HAP-1 (cell line): ENCODE results near the gene ZFPM1.

Experiments
- DNase-seq, 2 experiments: peaks; one replicate each; pipeline ENCODE4 v3.0.0-alpha.2; 2016 to 2020; ENCODE audit warnings: low spot score in 2 of 2
- H3K27me3 ChIP-seq: fragments of 250-450 bp; sonication (Bioruptor Pico); 2 replicates; pipeline ENCODE4 v1.5.1; 2020; ENCODE audit warnings: low read depth, mild to moderate bottlenecking, moderate library complexity
- H3K36me3 ChIP-seq: fragments of 250-450 bp; sonication (Bioruptor Pico); replicated peaks from 2 replicates; pipeline ENCODE4 v1.5.1; 2020; ENCODE audit warnings: mild to moderate bottlenecking
- H3K4me1 ChIP-seq: fragments of 250-450 bp; sonication (Bioruptor Pico); 2 replicates; pipeline ENCODE4 v1.5.1; 2020; ENCODE audit warnings: mild to moderate bottlenecking
- H3K4me3 ChIP-seq: fragments of 250-450 bp; sonication (Bioruptor Pico); 2 replicates; pipeline ENCODE4 v1.5.1; 2020; ENCODE audit warnings: mild to moderate bottlenecking, moderate library complexity
- H3K9me3 ChIP-seq: fragments of 250-450 bp; sonication (Bioruptor Pico); 2 replicates; pipeline ENCODE4 v1.5.1; 2020; ENCODE audit warnings: mild to moderate bottlenecking, moderate library complexity
- in situ Hi-C: fragments of 300-500 bp; cut with MboI; formaldehyde crosslinking; loops from 3 replicates; pipeline ENCODE4 v1.14.3; 2020; ENCODE audit warnings: low sequenced_read_pairs, inconsistent platforms, mixed read lengths

The ZFPM1 gene

GRCh38 chr16:88497561-88498462, 44.7 kb downstream of the ZFPM1 start:
- Histone ChIP-seq H3K27me3 (no peaks in the 10 kb centered on the region), H3K4me3 (no peak overlapping the region), H3K4me1 (no peaks in the 10 kb centered on the region), H3K9me3 (no peaks in the 10 kb centered on the region), H3K36me3 (no peaks in the 10 kb centered on the region)
- no peak for DNase-seq
- in situ Hi-C loops: no loop called here

DNA sequence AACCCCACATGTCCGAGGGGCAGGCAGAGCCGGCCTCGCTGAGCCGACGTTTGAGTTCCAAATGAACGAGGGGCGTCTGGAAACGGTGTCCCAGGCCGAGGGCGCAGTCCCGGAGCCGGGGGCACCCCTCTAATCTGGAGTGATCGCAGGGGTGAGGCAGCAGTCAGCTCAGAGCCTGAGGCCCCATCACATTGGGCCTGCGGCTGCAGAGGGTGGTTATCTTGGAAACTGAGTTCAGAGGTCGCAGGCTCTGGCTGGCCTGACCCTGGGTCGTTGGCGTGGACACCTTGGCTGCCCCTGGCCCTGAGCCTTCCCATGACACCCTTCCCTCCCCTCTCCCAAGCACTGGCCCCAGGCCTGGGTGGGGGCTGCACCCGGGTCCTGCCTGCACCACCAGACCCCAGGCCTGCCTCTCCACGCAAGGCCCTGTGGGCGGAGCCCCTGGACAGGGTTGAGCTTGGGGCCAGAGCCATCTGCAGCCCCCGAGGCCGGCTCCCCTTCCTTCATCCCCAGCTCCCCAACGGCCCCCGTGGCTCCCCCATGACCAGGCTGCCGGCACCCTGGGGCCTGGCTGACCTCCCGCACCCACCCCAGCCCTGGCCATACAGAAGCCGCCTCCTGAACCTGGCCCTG, 45.6 kb downstream of the ZFPM1 start:
- Histone ChIP-seq H3K4me3 (no peak overlapping the region), H3K4me1 (no peaks in the 10 kb centered on the region), H3K9me3 (no peaks in the 10 kb centered on the region), H3K36me3 (no peaks in the 10 kb centered on the region), H3K27me3 (no peaks in the 10 kb centered on the region)
- in situ Hi-C loops: no loop called here
- no peak for DNase-seq

GRCh38 chr16:88499292-88499691, 46.2 kb downstream of the ZFPM1 start:
- no peak for DNase-seq
- no peak overlapping the region for H3K4me3 ChIP-seq

GRCh38 chr16:88499836-88500251, 46.8 kb downstream of the ZFPM1 start:
- in situ Hi-C loops: no loop called here
- Histone ChIP-seq H3K36me3 (no peaks in the 10 kb centered on the region), H3K4me1 (no peaks in the 10 kb centered on the region), H3K27me3 (no peaks in the 10 kb centered on the region), H3K4me3 (no peak overlapping the region), H3K9me3 (no peaks in the 10 kb centered on the region)
- no peak for DNase-seq

More at GRCh38 chr16:88499292-88499691, 46.2 kb downstream of the ZFPM1 start:
- H3K9me3 ChIP-seq: no peaks in the 10 kb centered on the region
- no peaks in the 10 kb centered on the region for H3K27me3 ChIP-seq
- in situ Hi-C loops: no loop called here
- H3K4me1 ChIP-seq: no peaks in the 10 kb centered on the region
- H3K36me3 ChIP-seq: no peaks in the 10 kb centered on the region

GRCh38 chr16:88500255-88500661, 47.2 kb downstream of the ZFPM1 start:
- in situ Hi-C loops: no loop called here
- no peaks in the 10 kb centered on the region for H3K4me1 ChIP-seq
- H3K36me3 ChIP-seq: no peaks in the 10 kb centered on the region

DNA sequence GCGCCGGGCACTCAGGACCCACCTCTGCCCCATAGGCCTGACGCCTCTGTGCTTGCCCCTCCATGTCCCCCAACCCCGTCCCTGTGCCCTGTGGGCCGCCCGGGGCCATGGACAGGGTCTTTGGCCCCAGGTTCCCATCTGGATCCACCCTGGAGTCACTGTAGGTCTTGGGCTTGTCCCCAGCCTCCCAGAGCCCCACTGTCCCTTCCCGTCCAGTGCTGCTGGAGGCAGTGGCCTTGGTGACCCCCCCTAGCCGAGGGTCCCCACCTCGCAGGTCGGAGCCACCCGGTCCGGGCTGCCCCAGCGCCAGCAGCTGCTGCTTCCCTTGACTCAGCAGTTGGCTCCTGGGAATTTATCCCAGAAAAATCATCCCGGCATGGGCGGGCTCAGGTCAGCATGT, 49.3 kb downstream of the ZFPM1 start:
- in situ Hi-C loops: no loop called here
- no peaks in the 10 kb centered on the region for H3K4me1 ChIP-seq
- H3K9me3 ChIP-seq: no peaks in the 10 kb centered on the region
- H3K4me3 ChIP-seq: no peak overlapping the region
- DNase-seq: no peak
- no peaks in the 10 kb centered on the region for H3K27me3 ChIP-seq
- H3K36me3 ChIP-seq: no peaks in the 10 kb centered on the region

More at GRCh38 chr16:88500255-88500661, 47.2 kb downstream of the ZFPM1 start:
- DNase-seq: no peak
- Histone ChIP-seq H3K9me3 (no peaks in the 10 kb centered on the region), H3K27me3 (no peaks in the 10 kb centered on the region), H3K4me3 (no peak overlapping the region)

- Histone ChIP-seq H3K4me1 (no peaks in the 10 kb centered on the region), H3K9me3 (no peaks in the 10 kb centered on the region), H3K4me3 (no peak overlapping the region), H3K36me3 (no peaks in the 10 kb centered on the region), H3K27me3 (no peaks in the 10 kb centered on the region)
- in situ Hi-C loops: no loop called here
- no peak for DNase-seq
Measured at GRCh38 chr16:88502776-88503280, 49.7 kb downstream of the ZFPM1 start.

DNA sequence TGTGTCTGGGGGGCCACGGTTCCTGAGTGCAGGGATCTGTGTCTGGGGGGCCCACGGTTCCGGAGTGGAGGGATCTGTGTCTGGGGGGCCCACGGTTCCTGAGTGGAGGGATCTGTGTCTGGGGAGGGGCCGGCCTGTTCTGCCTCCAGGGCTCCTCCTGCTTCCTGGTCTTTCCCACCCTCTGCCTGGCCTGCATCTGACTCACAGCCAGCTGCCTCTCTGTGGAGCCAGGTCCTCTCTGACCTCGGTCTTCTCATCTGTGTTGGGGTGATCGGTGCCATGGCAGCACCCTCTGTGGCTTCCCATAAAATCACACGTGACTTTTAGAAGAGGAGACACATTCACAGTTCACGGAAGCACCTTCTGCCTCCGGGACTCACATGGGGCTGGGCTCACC, 50.3 kb downstream of the ZFPM1 start:
- H3K4me3 ChIP-seq: no peak overlapping the region
- no peaks in the 10 kb centered on the region for H3K4me1 ChIP-seq
- no peaks in the 10 kb centered on the region for H3K27me3 ChIP-seq
- in situ Hi-C loops: no loop called here
- DNase-seq: no peak
- no peaks in the 10 kb centered on the region for H3K9me3 ChIP-seq
- H3K36me3 ChIP-seq: no peaks in the 10 kb centered on the region

DNA sequence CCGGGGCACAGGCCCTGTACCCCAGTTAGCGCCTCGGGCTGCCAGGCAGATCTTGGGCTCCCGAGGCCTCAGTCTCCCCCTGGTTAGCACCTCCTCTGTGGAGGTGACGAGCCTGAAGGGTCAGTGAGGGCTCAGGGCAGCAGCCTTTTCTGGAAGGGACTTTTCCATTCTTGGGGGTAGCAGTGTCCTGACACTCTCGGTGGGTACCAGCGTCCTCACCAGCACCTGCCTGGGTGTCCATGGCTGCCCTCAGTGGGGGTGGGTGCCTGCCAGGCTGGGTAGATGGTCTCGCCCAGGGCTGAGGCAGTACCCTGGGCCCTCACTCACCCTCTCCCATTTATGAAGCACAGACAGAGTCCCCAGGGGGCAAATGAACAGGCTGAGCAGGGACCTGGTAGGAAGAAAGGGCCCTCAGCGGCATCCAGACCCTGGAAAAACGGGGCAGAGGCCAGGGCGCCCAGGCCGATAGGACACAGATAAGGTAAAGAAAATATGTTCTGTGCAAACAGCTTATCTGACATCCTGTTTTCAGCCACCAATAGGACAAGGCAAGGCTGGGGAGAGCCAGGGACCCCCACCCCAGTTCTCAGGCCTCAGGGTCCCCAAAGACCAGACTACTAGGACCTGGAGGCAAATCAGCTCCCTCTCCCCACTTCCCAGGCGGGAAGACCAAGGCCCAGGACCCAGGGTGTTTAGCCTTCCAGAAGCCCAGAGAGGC, 50.9 kb downstream of the ZFPM1 start:
- Histone ChIP-seq H3K36me3 (no peaks in the 10 kb centered on the region), H3K9me3 (no peaks in the 10 kb centered on the region), H3K27me3 (no peaks in the 10 kb centered on the region), H3K4me1 (no peaks in the 10 kb centered on the region), H3K4me3 (no peak overlapping the region)
- no peak for DNase-seq
- in situ Hi-C loops: no loop called here

DNA sequence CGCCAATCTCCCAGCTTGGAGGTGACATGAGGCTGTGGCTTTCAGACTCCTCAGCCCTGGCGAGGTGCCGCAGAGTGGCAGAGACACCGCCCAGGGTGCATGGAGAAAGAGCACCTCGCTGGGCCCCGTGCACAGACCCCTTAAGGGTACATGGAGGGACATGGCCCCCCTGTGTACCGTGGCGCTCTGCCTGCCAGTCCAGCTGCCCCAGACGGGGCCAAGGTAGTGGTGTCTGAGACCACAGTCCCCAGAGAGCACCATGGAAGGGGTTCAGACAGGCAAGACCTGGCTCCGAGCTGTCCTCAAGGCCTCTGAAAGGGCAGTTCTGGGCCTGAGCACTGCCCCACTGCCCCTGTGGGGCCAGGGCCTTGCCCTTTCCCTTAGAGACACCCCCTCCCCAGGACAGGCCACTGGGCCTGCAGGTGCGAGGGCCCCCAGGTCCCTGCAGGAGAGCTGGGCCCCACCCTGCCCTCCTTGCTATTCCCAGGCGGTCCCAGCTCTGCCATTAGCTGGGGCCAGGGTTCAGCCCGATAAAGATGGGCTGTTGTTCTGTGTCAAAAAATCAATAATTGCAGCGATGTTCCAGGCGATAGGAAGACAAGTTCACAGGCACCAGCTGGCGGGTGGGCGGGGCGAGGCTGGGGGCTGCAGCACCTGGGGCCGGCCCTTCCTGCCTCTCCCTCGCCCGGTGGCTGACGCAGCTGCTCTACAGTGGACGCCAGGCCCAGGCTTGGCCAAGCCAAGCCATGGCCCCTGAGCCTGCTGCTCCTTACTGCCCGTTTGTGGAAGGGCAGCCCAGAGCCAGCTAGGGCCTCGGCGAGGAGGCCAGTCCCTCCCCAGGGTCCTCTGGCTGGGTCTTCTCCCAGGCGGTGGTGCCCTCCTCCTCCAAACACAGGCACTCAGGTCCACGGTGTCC, 51.7 kb downstream of the ZFPM1 start:
- no peaks in the 10 kb centered on the region for H3K27me3 ChIP-seq
- H3K4me3 ChIP-seq: no peak overlapping the region
- no peaks in the 10 kb centered on the region for H3K4me1 ChIP-seq
- DNase-seq: no peak
- H3K36me3 ChIP-seq: no peaks in the 10 kb centered on the region
- in situ Hi-C loops: no loop called here
- no peaks in the 10 kb centered on the region for H3K9me3 ChIP-seq

GRCh38 chr16:88505405-88506082, 52.5 kb downstream of the ZFPM1 start:
- no peaks in the 10 kb centered on the region for H3K36me3 ChIP-seq
- in situ Hi-C loops: no loop called here
- H3K4me1 ChIP-seq: no peaks in the 10 kb centered on the region
- no peaks in the 10 kb centered on the region for H3K9me3 ChIP-seq
- DNase-seq: peak in 1 of 2 experiments; percentile 79
- H3K27me3 ChIP-seq: no peaks in the 10 kb centered on the region
- no peak overlapping the region for H3K4me3 ChIP-seq

DNA sequence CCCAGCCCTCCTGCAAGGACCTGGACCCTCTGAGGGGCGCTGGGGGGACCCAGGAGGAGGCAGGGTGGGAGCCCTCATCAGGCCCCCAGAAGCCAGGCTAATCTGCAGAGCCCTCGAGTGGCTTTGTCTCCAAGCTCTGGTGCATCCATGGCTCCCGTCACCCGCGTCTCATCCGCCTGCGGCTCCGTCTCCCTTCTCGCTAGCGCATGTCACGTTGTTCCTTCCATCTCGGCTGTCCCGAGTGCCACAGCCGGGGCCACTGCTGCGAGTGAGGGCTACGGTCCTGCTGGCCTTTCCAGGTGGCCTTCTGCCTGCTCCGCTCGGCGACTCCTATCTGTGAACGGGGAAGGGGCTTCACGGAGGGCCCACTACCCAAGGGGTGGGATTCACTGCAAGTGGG, 53.6 kb downstream of the ZFPM1 start:
- no peaks in the 10 kb centered on the region for H3K27me3 ChIP-seq
- H3K36me3 ChIP-seq: no peaks in the 10 kb centered on the region
- no peaks in the 10 kb centered on the region for H3K4me1 ChIP-seq
- in situ Hi-C loops: no loop called here
- H3K4me3 ChIP-seq: no peak overlapping the region
- H3K9me3 ChIP-seq: no peaks in the 10 kb centered on the region
- no peak for DNase-seq
